Activated CD8-positive, alpha-beta memory T cell treated with anti-CD3 and anti-CD28 coated beads, Interleukin-2, amount 50 U/mL, for 24 hours (primary cell): Measurements from ENCODE around the gene C2orf78.

ENCODE experiments used
- DNase-seq: peaks from one replicate; pipeline ENCODE4 v3.0.0-alpha.2; 2020; ENCODE audit errors: extremely low read depth

C2orf78 gene

GRCh38 chr2:73837847-73838585 lies 54.0 kb downstream of the C2orf78 start:
- no peak for DNase-seq

GRCh38 chr2:73838889-73839534 lies 55.0 kb downstream of the C2orf78 start:
- DNase-seq, result no peak

- DNase-seq, result no peak
These were observed 55.8 kb downstream of the C2orf78 start for GRCh38 chr2:73839653-73840411.

- DNase-seq, result no peak
These were observed 58.1 kb downstream of the C2orf78 start for GRCh38 chr2:73841912-73842738.

GRCh38 chr2:73842739-73843019 lies 58.7 kb downstream of the C2orf78 start:
- DNase-seq, result no peak

GRCh38 chr2:73844087-73844486 lies 60.1 kb downstream of the C2orf78 start:
- no peak for DNase-seq

- DNase-seq, result no peak
These were observed 66.0 kb downstream of the C2orf78 start for GRCh38 chr2:73850009-73850408.

- DNase-seq, result no peak
These were observed 67.3 kb downstream of the C2orf78 start for GRCh38 chr2:73851274-73851673.

- no peak for DNase-seq
These were observed 68.0 kb downstream of the C2orf78 start for GRCh38 chr2:73852020-73852419.

GRCh38 chr2:73855526-73855925 lies 71.5 kb downstream of the C2orf78 start:
- DNase-seq, result no peak

GRCh38 chr2:73856214-73856613 lies 72.2 kb downstream of the C2orf78 start:
- no peak for DNase-seq

- peak; percentile 23 for DNase-seq
These were observed 76.0 kb downstream of the C2orf78 start for GRCh38 chr2:73859721-73860586.

GRCh38 chr2:73862987-73863386 lies 79.0 kb downstream of the C2orf78 start:
- DNase-seq, result no peak
